ENCODE measurements around the gene PARP12. TPM values are rescaled to one million over a fixed set of nuclear protein-coding genes. Genes with fewer than 3 reads are reported as not detected.
"Not testable (repeated sequence)": the region's sequence is repeated elsewhere in the genome, so short reads cannot be mapped to it uniquely, and the experiment has no call there.

The PARP12 gene
- 10 to 100 TPM; 32.4 to 33.6 TPM for total RNA-seq

GRCh38 chr7:140062528-140063299, at the start of gene PARP12:
Gene PARP12 (minus strand): TSS chr7:140062951. CDS start chr7:140062847, 104 bp downstream.
- H3K4me1 Mint-ChIP-seq, result peaks cover 38% of the 10 kb centered on the region
- peak; percentile 91 for DNase-seq
- H3K4me3 Mint-ChIP-seq, result peak within 1 kb of the TSS; percentile 91
- H3K36me3 Mint-ChIP-seq, result peaks cover 31% of the 10 kb centered on the region
- H3K27ac Mint-ChIP-seq, result peak within 1 kb of the TSS; percentile 91
- H3K27me3 Mint-ChIP-seq, result peaks cover 4% of the 10 kb centered on the region
- H3K9me3 Mint-ChIP-seq, result peaks cover 19% of the 10 kb centered on the region

- not testable (repeated sequence) for H3K4me3 Mint-ChIP-seq, H3K9me3 Mint-ChIP-seq, H3K27me3 Mint-ChIP-seq, H3K27ac Mint-ChIP-seq, DNase-seq, H3K4me1 Mint-ChIP-seq
- peaks cover 43% of the 10 kb centered on the region for H3K36me3 Mint-ChIP-seq
Observed at GRCh38 chr7:140108777-140109176, 46.0 kb upstream of the PARP12 start.

- peaks cover 8% of the 10 kb centered on the region for H3K36me3 Mint-ChIP-seq
- H3K4me3 Mint-ChIP-seq, result no peak overlapping the region
- H3K27ac Mint-ChIP-seq, result no peak overlapping the region
- DNase-seq, result no peak
- no peaks in the 10 kb centered on the region for H3K9me3 Mint-ChIP-seq
- H3K4me1 Mint-ChIP-seq, result no peaks in the 10 kb centered on the region
- H3K27me3 Mint-ChIP-seq, result no peaks in the 10 kb centered on the region
Observed at GRCh38 chr7:140096459-140096858, 33.7 kb upstream of the PARP12 start.

- DNase-seq, result no peak
- Mint-ChIP-seq H3K4me1 (peaks cover 2% of the 10 kb centered on the region), H3K4me3 (no peak overlapping the region), H3K36me3 (peaks cover 11% of the 10 kb centered on the region), H3K27me3 (no peaks in the 10 kb centered on the region), H3K27ac (no peak overlapping the region), H3K9me3 (no peaks in the 10 kb centered on the region)
Observed at GRCh38 chr7:140093375-140093774, 30.6 kb upstream of the PARP12 start.

- H3K27ac Mint-ChIP-seq, result no peak overlapping the region
- H3K9me3 Mint-ChIP-seq, result no peaks in the 10 kb centered on the region
- H3K4me1 Mint-ChIP-seq, result peaks cover 34% of the 10 kb centered on the region
- DNase-seq, result no peak
- no peaks in the 10 kb centered on the region for H3K36me3 Mint-ChIP-seq
- H3K27me3 Mint-ChIP-seq, result no peaks in the 10 kb centered on the region
- H3K4me3 Mint-ChIP-seq, result no peak overlapping the region
Observed at GRCh38 chr7:140085447-140085846, 22.7 kb upstream of the PARP12 start.

GRCh38 chr7:140084972-140085371, 22.2 kb upstream of the PARP12 start:
- H3K27ac Mint-ChIP-seq, result peak overlapping the region; percentile 53
- H3K4me1 Mint-ChIP-seq, result peaks cover 34% of the 10 kb centered on the region
- H3K4me3 Mint-ChIP-seq, result peak overlapping the region; percentile 0
- H3K27me3 Mint-ChIP-seq, result no peaks in the 10 kb centered on the region
- DNase-seq, result peak; percentile 43
- no peaks in the 10 kb centered on the region for H3K36me3 Mint-ChIP-seq
- no peaks in the 10 kb centered on the region for H3K9me3 Mint-ChIP-seq

GRCh38 chr7:140084142-140084655, 21.4 kb upstream of the PARP12 start:
- H3K36me3 Mint-ChIP-seq, result no peaks in the 10 kb centered on the region
- DNase-seq, result no peak
- peak overlapping the region; percentile 34 for H3K27ac Mint-ChIP-seq
- peaks cover 35% of the 10 kb centered on the region for H3K4me1 Mint-ChIP-seq
- H3K27me3 Mint-ChIP-seq, result no peaks in the 10 kb centered on the region
- no peak overlapping the region for H3K4me3 Mint-ChIP-seq
- H3K9me3 Mint-ChIP-seq, result no peaks in the 10 kb centered on the region

- Mint-ChIP-seq H3K27ac (no peak overlapping the region), H3K27me3 (no peaks in the 10 kb centered on the region)
Observed at GRCh38 chr7:140082770-140083169, 20.0 kb upstream of the PARP12 start.

GRCh38 chr7:140081774-140082425, 19.1 kb upstream of the PARP12 start:
- peaks cover 35% of the 10 kb centered on the region for H3K4me1 Mint-ChIP-seq
- no peak for DNase-seq
- no peaks in the 10 kb centered on the region for H3K9me3 Mint-ChIP-seq
- H3K27me3 Mint-ChIP-seq, result no peaks in the 10 kb centered on the region
- no peaks in the 10 kb centered on the region for H3K36me3 Mint-ChIP-seq
- no peak overlapping the region for H3K27ac Mint-ChIP-seq
- H3K4me3 Mint-ChIP-seq, result no peak overlapping the region

More at GRCh38 chr7:140082770-140083169, 20.0 kb upstream of the PARP12 start:
- DNase-seq, result no peak
- peaks cover 38% of the 10 kb centered on the region for H3K4me1 Mint-ChIP-seq
- H3K4me3 Mint-ChIP-seq, result no peak overlapping the region
- no peaks in the 10 kb centered on the region for H3K36me3 Mint-ChIP-seq
- H3K9me3 Mint-ChIP-seq, result no peaks in the 10 kb centered on the region

- no peaks in the 10 kb centered on the region for H3K27me3 Mint-ChIP-seq
- DNase-seq, result no peak
- H3K4me1 Mint-ChIP-seq, result peaks cover 30% of the 10 kb centered on the region
- no peaks in the 10 kb centered on the region for H3K36me3 Mint-ChIP-seq
- no peaks in the 10 kb centered on the region for H3K9me3 Mint-ChIP-seq
- no peak overlapping the region for H3K4me3 Mint-ChIP-seq
- H3K27ac Mint-ChIP-seq, result no peak overlapping the region
Observed at GRCh38 chr7:140080919-140081318, 18.2 kb upstream of the PARP12 start.

- Mint-ChIP-seq H3K9me3 (no peaks in the 10 kb centered on the region), H3K4me1 (peaks cover 19% of the 10 kb centered on the region), H3K4me3 (no peak overlapping the region), H3K27me3 (no peaks in the 10 kb centered on the region), H3K27ac (no peak overlapping the region), H3K36me3 (no peaks in the 10 kb centered on the region)
- no peak for DNase-seq
Observed at GRCh38 chr7:140079121-140079536, 16.4 kb upstream of the PARP12 start.

GRCh38 chr7:140078392-140078791, 15.6 kb upstream of the PARP12 start:
- no peak overlapping the region for H3K4me3 Mint-ChIP-seq
- DNase-seq, result no peak
- no peaks in the 10 kb centered on the region for H3K27me3 Mint-ChIP-seq
- peaks cover 12% of the 10 kb centered on the region for H3K4me1 Mint-ChIP-seq
- no peaks in the 10 kb centered on the region for H3K9me3 Mint-ChIP-seq
- H3K36me3 Mint-ChIP-seq, result no peaks in the 10 kb centered on the region
- no peak overlapping the region for H3K27ac Mint-ChIP-seq

- H3K9me3 Mint-ChIP-seq, result peaks cover 4% of the 10 kb centered on the region
- H3K27ac Mint-ChIP-seq, result no peak overlapping the region
Observed at GRCh38 chr7:140074780-140075179, 12.0 kb upstream of the PARP12 start.

GRCh38 chr7:140070546-140070945, 7.8 kb upstream of the PARP12 start:
- Mint-ChIP-seq H3K9me3 (peaks cover 27% of the 10 kb centered on the region), H3K4me1 (peaks cover 12% of the 10 kb centered on the region), H3K4me3 (no peak overlapping the region), H3K36me3 (peaks cover 10% of the 10 kb centered on the region), H3K27ac (no peak overlapping the region), H3K27me3 (no peaks in the 10 kb centered on the region)
- no peak for DNase-seq

More at GRCh38 chr7:140074780-140075179, 12.0 kb upstream of the PARP12 start:
- H3K27me3 Mint-ChIP-seq, result no peaks in the 10 kb centered on the region
- H3K4me1 Mint-ChIP-seq, result peaks cover 10% of the 10 kb centered on the region
- no peak for DNase-seq
- no peaks in the 10 kb centered on the region for H3K36me3 Mint-ChIP-seq
- no peak overlapping the region for H3K4me3 Mint-ChIP-seq

GRCh38 chr7:140069298-140069949, 6.7 kb upstream of the PARP12 start:
- peaks cover 12% of the 10 kb centered on the region for H3K4me1 Mint-ChIP-seq
- H3K27me3 Mint-ChIP-seq, result no peaks in the 10 kb centered on the region
- no peak overlapping the region for H3K27ac Mint-ChIP-seq
- H3K4me3 Mint-ChIP-seq, result no peak overlapping the region
- H3K36me3 Mint-ChIP-seq, result peaks cover 10% of the 10 kb centered on the region
- no peak for DNase-seq
- H3K9me3 Mint-ChIP-seq, result peaks cover 28% of the 10 kb centered on the region

Data from activated naive CD8-positive, alpha-beta T cell treated with anti-CD3 and anti-CD28 coated beads for 36 hours (primary cell).